Measurements from ENCODE around the gene CDH4. TPM values are rescaled to one million over a fixed set of nuclear protein-coding genes. Genes with fewer than 3 reads are reported as not detected.

CDH4 gene
- total RNA-seq, 1 experiment from 2014 or later, result 5.3 TPM

- no peak for TF ChIP-seq ARID4B (CRISPR knock-in tag; IDR thresholded peaks at IDR 0.05; ENCODE audit: borderline replicate concordance)
- no peak for TF ChIP-seq E2F1 (CRISPR knock-in tag; IDR thresholded peaks at IDR 0.05)
- TF ChIP-seq E2F5 (CRISPR knock-in tag; IDR thresholded peaks at IDR 0.05), result no peak
- TF ChIP-seq ZMAT4 (CRISPR knock-in tag; IDR thresholded peaks at IDR 0.05), result no peak
- no peak for TF ChIP-seq PRDM15 (CRISPR knock-in tag; IDR thresholded peaks at IDR 0.05)
- TF ChIP-seq AR (CRISPR knock-in tag; IDR thresholded peaks at IDR 0.05), result no peak
These were observed 439.9 kb downstream of the CDH4 start (continued) for GRCh38 chr20:61691978-61692377.

GRCh38 chr20:61692479-61692878 is 440.4 kb downstream of the CDH4 start:
- CTCF ChIA-PET, result no interaction called here
- Mint-ChIP-seq H3K36me3 (no peaks in the 10 kb centered on the region), H3K9me3 (peaks cover 7% of the 10 kb centered on the region; the same call in 1 of the 2 replicates), H3K27ac (no peak overlapping the region), H3K4me1 (no peaks in the 10 kb centered on the region), H3K4me3 (no peak overlapping the region), H3K27me3 (ENCODE audit: low read depth) (peaks cover 16% of the 10 kb centered on the region)
- POLR2A ChIA-PET, result no interaction called here
- DNase-seq (ENCODE audit: low spot score) (no peak), ATAC-seq (no peak)
- TF ChIP-seq ZSCAN18 (CRISPR knock-in tag; IDR thresholded peaks at IDR 0.05) (no peak), KAT7 (CRISPR knock-in tag; IDR thresholded peaks at IDR 0.05; ENCODE audit: borderline replicate concordance) (no peak), ATF1 (CRISPR knock-in tag; IDR thresholded peaks at IDR 0.05) (no peak), TEAD1 (CRISPR knock-in tag; IDR thresholded peaks at IDR 0.05) (no peak), RORB (CRISPR knock-in tag; IDR thresholded peaks at IDR 0.05) (no peak), MAX (CRISPR knock-in tag; IDR thresholded peaks at IDR 0.05) (no peak), FOXP4 (CRISPR knock-in tag; IDR thresholded peaks at IDR 0.05) (no peak), ZNF512 (CRISPR knock-in tag; IDR thresholded peaks at IDR 0.05; ENCODE audit: borderline replicate concordance) (no peak), ZNF317 (CRISPR knock-in tag; IDR thresholded peaks at IDR 0.05; ENCODE audit: borderline replicate concordance, low read depth) (no peak), ESRRA (CRISPR knock-in tag; IDR thresholded peaks at IDR 0.05; ENCODE audit: borderline replicate concordance) (no peak)
